ENCODE data around the gene TGIF1. TPM values are rescaled to one million over a fixed set of nuclear protein-coding genes. Genes with fewer than 3 reads are reported as not detected.

The TGIF1 gene
- total and polyA plus RNA-seq, 10 of the 15 experiments (the other 5 are each of a cell fraction or from before 2014, with no cell fraction given), result 1.8 to 8.5 (median 6.4) TPM

- H3K4me3 ChIP-seq, result no peak overlapping the region
- in situ Hi-C loops (cut with MboI), result no loop called here
- no peak for TF ChIP-seq JUNB (IDR thresholded peaks at IDR 0.05)
- TF ChIP-seq EP300 (IDR thresholded peaks at IDR 0.05; ENCODE audit: borderline replicate concordance in 1 of 2, control insufficient read depth in 1 of 2, low read depth in 2 of 2, low read length in 2 of 2), result no peak
- no peak for TF ChIP-seq ZNF207 (IDR thresholded peaks at IDR 0.05; ENCODE audit: borderline replicate concordance)
- no peak for TF ChIP-seq YY1 (IDR thresholded peaks at IDR 0.05; ENCODE audit: low read depth, low read length)
- TF ChIP-seq BMI1 (IDR thresholded peaks at IDR 0.05; ENCODE audit: borderline replicate concordance), result no peak
- no peak for TF ChIP-seq ELK1 (IDR thresholded peaks at IDR 0.05; ENCODE audit: low read depth, low read length)
- no peak for TF ChIP-seq MAX (IDR thresholded peaks at IDR 0.05; ENCODE audit: low read depth, low read length)
- TF ChIP-seq JUND (IDR thresholded peaks at IDR 0.05; ENCODE audit: low read depth, low read length), result no peak
- no peak for TF ChIP-seq ZZZ3 (IDR thresholded peaks at IDR 0.05; ENCODE audit: control insufficient read depth, insufficient read length, low read depth)
- TF ChIP-seq HDGF (IDR thresholded peaks at IDR 0.05), result no peak
- TF ChIP-seq ZNF622 (IDR thresholded peaks at IDR 0.05), result no peak
- 0 out of 4 replicates have a peak, but pooled peaks cover 0 to 6% of the 10 kb centered on the region in 2 experiments for H3K27me3 ChIP-seq (replicated peaks in 1 of 2; ENCODE audit: control insufficient read depth in 2 of 2, insufficient read depth in 2 of 2, low read length in 1 of 2)
- RAD21 ChIA-PET (ENCODE audit: unreplicated experiment), result interaction anchor here (1.4 kb wide), 1 partner anchor 10 kb away, joined by 5 read pairs; no protein-coding TSS in a partner anchor
- FAIRE-seq, result no peak
- H4K20me1 ChIP-seq (ENCODE audit: control insufficient read depth, insufficient read depth), result no peaks in the 10 kb centered on the region
- CTCF ChIA-PET, result interaction anchor here (0.7 to 1.0 kb wide), 3 partner anchors 10 to 143 kb away, joined by 3 read pairs; no protein-coding TSS in a partner anchor
- H3K9ac ChIP-seq (ENCODE audit: control insufficient read depth, insufficient read depth, low read length), result no peak overlapping the region
- SMC1A ChIA-PET (ENCODE audit: uncharacterized antibody, unreplicated experiment), result no interaction called here
- peaks cover 13% of the 10 kb centered on the region for H3K4me1 ChIP-seq (ENCODE audit: control insufficient read depth, insufficient read depth, low read length)
- BruUV-seq (replicated peaks), result no TSS peak
- no peaks in the 10 kb centered on the region for H3K79me2 ChIP-seq (ENCODE audit: control insufficient read depth, insufficient read depth, low read length)
- POLR2A ChIA-PET, result no interaction called here
- H2AFZ ChIP-seq (ENCODE audit: control insufficient read depth, low read depth, low read length), result no peak overlapping the region
- DNase-seq (ENCODE audit: low read depth, low spot score), result no peak
- intact Hi-C loops (cut with micrococcal nuclease; ENCODE audit: unreplicated experiment), result no loop called here
- no peak for ATAC-seq
- WGBS (ENCODE audit: insufficient coverage, insufficient replicate concordance, low lambda C conversion rate, missing lambda C conversion rate), result 68% methylated on average over 3 of the region's 3 CpGs
- no peak overlapping the region for H3K27ac ChIP-seq (ENCODE audit: control insufficient read depth, insufficient read depth)
- H3K9me3 ChIP-seq (replicated peaks; ENCODE audit: control insufficient read depth, insufficient read depth, low read length), result no peaks in the 10 kb centered on the region; the same call in 2 of the 3 replicates
- no peaks in the 10 kb centered on the region for H3K36me3 ChIP-seq (ENCODE audit: control insufficient read depth in 2 of 2, insufficient read depth in 2 of 2, low read length in 1 of 2)
- H3K4me2 ChIP-seq (ENCODE audit: control insufficient read depth, insufficient read depth), result no peak overlapping the region
Measured at GRCh38 chr18:3444296-3444695, 5.7 kb upstream of the TGIF1 start.

Measured in GM12878 (cell line).